GM12874 (cell line): ENCODE data around the gene RSU1.

Experiments
- CTCF ChIP-seq: IDR thresholded peaks from 2 replicates; pipeline ENCODE4 v1.5.1; 2011; ENCODE audit warnings: low read depth, mild to moderate bottlenecking, control low read depth, low read length, moderate library complexity; ENCODE audit not compliant: insufficient read depth

The RSU1 gene

GRCh38 chr10:16820018-16820417 lies 2.8 kb upstream of the RSU1 start:
- TF ChIP-seq CTCF, result no peak

- no peak for TF ChIP-seq CTCF
Observed at GRCh38 chr10:16819436-16819835, 2.2 kb upstream of the RSU1 start.

- no peak for TF ChIP-seq CTCF
Observed at GRCh38 chr10:16819026-16819425, 1.8 kb upstream of the RSU1 start.

GRCh38 chr10:16816830-16817124 lies 447 bp downstream of the RSU1 start:
- no peak for TF ChIP-seq CTCF

- no peak for TF ChIP-seq CTCF
Observed at GRCh38 chr10:16816171-16816570, 1.1 kb downstream of the RSU1 start.

- TF ChIP-seq CTCF, result no peak
Observed at GRCh38 chr10:16814012-16814411, 3.2 kb downstream of the RSU1 start.

GRCh38 chr10:16812676-16813075 lies 4.5 kb downstream of the RSU1 start:
- no peak for TF ChIP-seq CTCF

- TF ChIP-seq CTCF, result no peak
Observed at GRCh38 chr10:16811765-16812164, 5.5 kb downstream of the RSU1 start.
